AML-193 (cell line): ENCODE results near the gene IGSF21.

ENCODE experiments used
- DNase-seq, 2 experiments: peaks; one replicate each; lab custom pipeline; 2025; lab: John Stamatoyannopoulos, UW

Gene IGSF21

DNA sequence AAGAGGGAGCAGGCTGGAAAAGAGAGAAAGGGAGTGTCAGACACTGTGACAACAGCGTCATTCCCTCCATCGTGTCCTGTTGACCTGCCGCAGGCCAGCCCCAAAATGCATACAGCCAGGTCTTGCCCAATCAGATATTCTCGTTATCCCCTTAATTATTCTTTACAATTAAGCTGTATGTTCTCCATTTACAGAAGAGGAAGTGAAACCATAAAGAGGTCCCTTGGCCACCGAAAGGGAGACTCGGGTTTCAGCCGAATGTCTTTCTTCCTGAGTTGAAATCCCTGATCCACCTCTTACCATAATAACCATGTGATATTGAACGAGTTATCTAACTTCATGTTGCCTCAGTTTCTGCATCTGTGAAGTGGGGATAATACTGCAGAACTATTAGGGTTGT, 70.5 kb downstream of the IGSF21 start:
- no peak for DNase-seq

- no peak for DNase-seq
Measured at GRCh38 chr1:18179009-18179408, 71.4 kb downstream of the IGSF21 start.

- DNase-seq = no peak
Measured at GRCh38 chr1:18182398-18183160, 75.0 kb downstream of the IGSF21 start.

- DNase-seq = no peak
Measured at GRCh38 chr1:18183533-18183932, 75.9 kb downstream of the IGSF21 start.

DNA sequence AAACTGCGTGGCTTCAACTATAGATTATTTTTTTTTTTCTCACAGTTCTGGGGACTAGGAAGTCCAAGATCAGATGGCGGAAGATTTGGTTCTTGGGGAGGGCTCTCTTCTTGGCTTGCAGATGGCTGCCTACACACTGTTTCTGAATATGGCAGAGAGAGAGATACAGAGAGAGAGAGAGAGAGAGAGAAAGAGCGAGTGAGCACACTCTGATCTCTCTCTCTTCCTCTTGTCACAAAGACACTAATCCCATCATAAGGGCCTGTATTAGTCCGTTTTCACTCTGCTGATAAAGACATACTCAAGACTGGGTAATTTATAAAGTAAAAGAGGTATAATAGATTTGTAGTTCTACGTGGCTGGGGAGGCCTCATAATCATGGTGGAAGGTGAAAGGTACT, 79.5 kb downstream of the IGSF21 start:
- no peak for DNase-seq

GRCh38 chr1:18188820-18189517, 81.4 kb downstream of the IGSF21 start:
- DNase-seq = no peak

DNA sequence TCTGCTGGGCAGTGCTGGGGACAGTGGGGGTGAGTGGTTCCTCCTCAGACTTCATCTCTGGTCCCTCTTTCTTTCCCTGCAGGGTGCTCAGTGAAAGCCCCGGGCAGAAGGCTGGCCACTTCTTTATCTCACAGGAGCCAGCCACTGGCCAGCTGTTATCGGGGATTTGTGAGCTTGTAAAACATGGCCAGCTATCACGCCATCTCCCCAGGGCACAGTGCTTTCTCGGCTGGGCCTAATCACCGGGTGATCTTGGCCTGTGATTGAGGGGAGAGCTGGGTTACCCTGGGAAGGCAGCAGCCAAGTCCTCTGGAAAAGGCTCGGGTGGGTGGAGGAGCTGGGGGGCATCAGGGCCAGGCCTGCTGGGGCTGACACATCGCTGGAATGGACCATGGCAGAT, 83.0 kb downstream of the IGSF21 start:
- DNase-seq = no peak

DNA sequence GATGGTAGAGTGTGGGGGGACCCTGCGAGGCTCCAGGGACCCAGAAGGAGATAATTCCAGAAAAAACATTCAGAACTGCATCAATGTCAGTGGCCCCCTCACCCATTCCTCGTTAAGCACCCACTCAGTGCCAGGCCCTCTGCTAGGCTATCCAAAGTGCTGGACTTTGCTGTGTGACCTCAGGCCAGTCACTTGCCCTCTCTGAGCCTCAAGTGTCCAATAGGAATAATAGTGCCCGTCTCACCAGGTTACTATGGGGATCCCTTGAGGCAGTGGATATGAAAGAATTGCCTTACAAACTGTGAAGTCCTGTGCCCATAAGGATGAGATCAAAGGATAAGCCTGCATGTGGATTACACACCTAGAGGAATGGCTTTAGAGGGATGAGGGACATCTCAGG, 83.4 kb downstream of the IGSF21 start:
- DNase-seq = no peak

DNA sequence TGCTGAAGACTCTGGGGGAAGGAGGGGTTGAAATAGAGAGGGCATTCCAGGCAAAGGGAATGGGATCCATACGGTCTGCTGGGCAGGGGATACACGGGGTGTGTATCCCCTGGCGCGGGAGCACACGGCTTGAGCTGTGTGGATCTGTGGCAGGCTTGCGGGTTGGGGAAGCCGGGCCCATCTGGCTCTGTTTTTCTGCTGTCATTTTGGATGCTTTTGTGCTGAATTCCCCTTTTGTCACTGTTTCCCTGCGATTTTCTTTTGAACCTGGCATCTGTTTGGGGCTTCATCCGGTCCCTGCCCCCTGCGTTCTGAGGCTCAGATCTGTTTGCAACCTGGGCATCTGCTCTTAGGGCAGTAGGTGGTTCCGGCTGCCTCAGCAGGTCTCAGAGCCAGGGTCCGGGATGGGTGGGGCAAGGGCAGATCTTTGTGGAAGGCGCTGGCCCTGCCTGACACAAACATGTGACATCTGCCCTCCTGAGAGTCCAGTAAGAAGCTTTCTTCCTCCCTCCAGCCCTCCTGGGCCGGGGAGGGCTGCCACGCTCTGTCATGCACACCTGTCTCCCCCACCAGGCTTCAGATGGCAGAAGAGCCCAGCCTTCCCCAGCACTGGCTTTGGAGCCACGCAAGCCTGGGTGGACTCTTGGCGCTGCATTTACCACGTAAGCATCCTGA, 84.0 kb downstream of the IGSF21 start:
- DNase-seq = no peak

GRCh38 chr1:18192182-18192581, 84.6 kb downstream of the IGSF21 start:
- DNase-seq = no peak

DNA sequence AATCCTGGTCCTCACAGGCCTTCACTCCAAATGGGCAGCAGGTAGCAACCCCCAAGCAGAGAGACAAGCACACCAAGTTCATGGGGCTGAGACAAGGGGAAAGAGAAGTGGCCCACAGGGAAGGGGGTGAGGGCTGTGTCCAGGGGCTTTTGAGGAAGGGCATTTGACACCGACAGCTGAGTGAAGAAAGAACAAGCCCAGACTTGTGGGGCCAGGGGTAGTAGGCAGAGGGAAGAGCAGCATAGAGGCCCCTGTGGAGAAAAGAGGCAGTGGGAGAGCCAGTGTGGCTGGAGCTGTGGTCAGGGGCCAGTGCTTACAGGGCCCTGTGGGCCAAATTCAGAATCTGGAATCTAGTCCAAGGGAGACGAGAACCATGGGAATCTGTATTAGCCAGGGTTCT, 85.4 kb downstream of the IGSF21 start:
- no peak for DNase-seq

- DNase-seq = no peak
Measured at GRCh38 chr1:18197299-18197698, 89.7 kb downstream of the IGSF21 start.

DNA sequence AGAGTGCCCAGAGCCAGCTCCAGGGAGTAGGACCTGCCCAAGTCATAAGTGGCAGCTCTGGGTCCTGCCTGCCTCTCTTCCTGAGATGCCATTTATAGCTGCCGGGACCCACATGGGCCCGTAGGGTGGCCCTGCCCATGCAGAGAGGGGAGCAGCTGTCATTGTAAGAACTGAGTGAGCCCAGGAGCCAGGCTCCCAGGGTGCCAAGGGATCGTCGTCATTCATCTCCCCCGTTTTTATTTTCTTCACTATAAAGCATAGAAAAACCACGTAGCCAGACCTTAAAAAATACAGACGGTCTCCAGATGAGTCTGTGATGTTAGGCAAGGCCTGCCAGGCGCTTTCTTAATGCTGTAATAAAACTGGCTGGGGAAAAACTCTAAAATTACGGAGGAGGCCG, 90.7 kb downstream of the IGSF21 start:
- DNase-seq = no peak

DNA sequence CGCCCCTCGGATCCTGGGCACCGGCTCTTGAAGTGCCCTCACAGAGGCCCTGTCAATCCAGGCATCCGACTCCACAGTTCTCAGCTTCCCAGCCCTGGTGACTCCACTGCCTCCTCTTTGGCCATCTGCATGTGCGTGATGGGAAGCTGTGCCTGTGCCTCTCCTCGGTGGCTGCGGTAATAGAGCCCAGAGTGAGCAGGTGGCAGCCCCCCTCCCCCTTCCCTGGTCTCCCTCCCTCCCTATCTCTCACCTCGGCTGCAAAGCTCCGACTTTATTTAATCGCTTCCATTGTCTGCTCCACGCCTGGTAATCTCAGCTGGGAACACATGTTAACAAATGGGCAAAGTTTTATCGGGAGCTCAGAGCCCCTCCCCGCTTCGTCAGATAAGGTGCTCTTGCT, 91.9 kb downstream of the IGSF21 start:
- no peak for DNase-seq

DNA sequence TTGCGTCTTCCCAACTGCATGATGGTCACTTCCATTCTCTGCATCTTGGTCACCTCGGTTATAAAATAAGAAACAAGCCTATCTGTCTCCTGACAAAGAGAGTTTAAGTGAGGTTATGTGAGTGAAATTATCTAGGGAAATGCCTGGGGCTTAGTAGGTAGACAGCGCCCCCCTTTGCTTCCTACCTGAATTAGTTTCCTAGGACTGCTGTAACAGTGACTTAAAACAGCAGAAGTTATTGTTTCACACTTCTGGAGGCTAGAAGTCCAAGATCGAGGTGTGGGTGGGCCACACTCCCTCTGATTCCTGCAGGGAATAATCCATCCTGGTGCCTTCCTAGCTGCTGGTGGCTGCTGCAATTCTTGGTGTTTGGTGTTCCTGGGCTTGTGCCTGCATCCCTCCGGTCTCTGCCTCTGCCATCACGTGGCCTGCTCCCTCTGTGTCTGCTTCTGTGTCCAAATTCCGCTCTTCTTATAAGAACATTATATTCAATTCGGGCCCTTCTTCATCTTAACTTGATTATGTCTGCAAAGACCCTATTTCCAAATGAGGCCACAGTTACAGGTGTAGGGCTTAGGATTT, 92.6 kb downstream of the IGSF21 start:
- DNase-seq = no peak

GRCh38 chr1:18200918-18201317, 93.3 kb downstream of the IGSF21 start:
- no peak for DNase-seq

DNA sequence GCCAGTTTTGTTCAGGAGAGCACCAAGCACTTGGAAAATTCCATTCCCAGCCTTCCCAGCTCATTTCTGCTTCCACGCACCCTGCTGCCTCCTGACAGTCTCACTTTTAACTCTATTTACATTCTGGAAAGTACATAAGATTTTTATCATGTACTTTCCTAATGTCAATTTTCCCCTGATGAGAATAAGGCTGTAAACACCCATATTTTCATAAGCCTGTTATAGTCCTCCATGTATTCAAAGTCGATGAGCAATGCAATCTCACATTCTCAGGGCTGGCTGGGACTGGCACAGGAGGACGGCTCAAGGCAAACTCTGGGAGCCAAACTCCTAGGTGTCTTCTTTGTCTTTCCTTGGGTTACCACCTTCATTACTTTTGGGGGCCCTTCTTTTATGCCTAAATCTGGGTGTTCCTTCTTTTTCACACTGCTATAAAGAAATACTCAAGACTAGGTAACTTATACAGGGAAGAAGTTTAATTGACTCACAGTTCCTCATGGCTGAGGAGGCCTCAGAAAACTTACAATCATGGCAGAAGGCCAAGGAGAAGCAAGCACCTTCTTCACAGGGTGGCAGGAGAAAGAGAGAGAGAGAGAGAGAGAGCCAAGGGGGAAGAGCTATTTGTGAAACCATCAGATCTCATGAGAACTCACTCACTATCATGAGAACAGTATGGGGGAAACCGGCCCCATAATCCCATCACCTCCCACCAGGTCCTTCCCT, 94.6 kb downstream of the IGSF21 start:
- DNase-seq = no peak

- DNase-seq = no peak
Measured at GRCh38 chr1:18203645-18204044, 96.0 kb downstream of the IGSF21 start.

DNA sequence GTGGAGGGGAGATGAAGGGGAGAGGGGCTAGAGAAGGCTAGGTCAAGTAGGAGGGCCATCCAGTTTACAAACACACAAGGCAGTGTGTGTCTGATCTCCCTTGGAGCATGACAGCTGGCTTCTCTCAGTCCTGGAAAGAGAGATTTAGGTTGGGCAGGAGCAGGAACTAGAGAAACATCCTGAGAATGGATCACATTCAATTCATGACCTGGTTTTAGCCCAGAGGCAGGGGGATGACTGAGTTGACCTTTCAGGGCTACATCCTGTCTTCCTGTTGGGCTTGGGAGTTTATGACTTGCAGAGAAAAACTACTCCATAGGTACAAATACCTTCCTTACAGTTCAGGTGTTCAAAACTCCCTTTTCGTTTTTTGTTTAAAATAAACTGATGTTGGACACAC, 97.0 kb downstream of the IGSF21 start:
- no peak for DNase-seq

GRCh38 chr1:18205319-18205718, 97.7 kb downstream of the IGSF21 start:
- DNase-seq = no peak

DNA sequence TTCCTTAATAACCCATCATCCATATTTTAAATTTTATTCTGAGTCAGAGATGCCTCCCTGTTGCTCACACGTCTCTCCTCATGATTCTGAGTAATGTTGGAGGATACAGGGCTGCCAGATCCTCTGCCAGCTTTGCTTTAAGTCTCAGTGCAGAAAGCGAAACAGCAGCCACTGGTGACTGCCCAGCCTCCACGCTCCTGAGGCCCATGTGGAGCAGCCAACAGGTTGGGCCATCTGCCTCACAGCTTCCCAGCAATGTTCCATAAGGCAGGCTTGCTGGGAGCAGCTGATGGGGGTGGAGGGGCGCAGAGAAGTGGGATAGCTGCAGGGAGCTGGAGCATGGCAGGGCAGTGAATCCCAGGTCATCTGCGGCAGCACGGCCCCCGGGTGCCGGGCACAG, 104.2 kb downstream of the IGSF21 start:
- no peak for DNase-seq

GRCh38 chr1:18217398-18218043, 109.9 kb downstream of the IGSF21 start:
- DNase-seq = peak; percentile 4 to 22
